DND-41 (cell line): ENCODE results near the gene SRL.
A peak's percentile ranks its signal among the peaks of the same experiment; 100 is the strongest.

Experiments used
- ATAC-seq: fragments of 200-7000 bp; cut with Tn5 transposase; 3 replicates; pipeline ENCODE4 v1.9.1; 2021; ENCODE audit warnings: low read depth; ENCODE audit not compliant: insufficient read depth
- DNase-seq: peaks from one replicate; pipeline ENCODE4 v3.0.0-alpha.2; 2020
- H2AFZ ChIP-seq: 2 replicates; pipeline ENCODE4 v1.6.0; 2012; ENCODE audit warnings: low read depth, low read length
- H3K27ac ChIP-seq: 2 replicates; pipeline ENCODE4 v1.5.1; 2012; ENCODE audit warnings: low read length, inconsistent platforms
- H3K27me3 ChIP-seq: fragments of 200-600 bp; sonication (generic); 2 replicates; pipeline ENCODE4 v1.6.0; 2012; ENCODE audit warnings: low read length, mild to moderate bottlenecking, inconsistent platforms; ENCODE audit not compliant: insufficient read depth, poor library complexity
- H3K36me3 ChIP-seq: 2 replicates; pipeline ENCODE4 v1.5.1; 2012; ENCODE audit warnings: low read length, inconsistent platforms; ENCODE audit not compliant: insufficient read depth
- H3K4me1 ChIP-seq: 2 replicates; pipeline ENCODE4 v1.5.1; 2012; ENCODE audit warnings: mild to moderate bottlenecking, low read length; ENCODE audit not compliant: insufficient read depth
- H3K4me2 ChIP-seq: 2 replicates; pipeline ENCODE4 v1.6.0; 2012; ENCODE audit warnings: mild to moderate bottlenecking, moderate library complexity, low read length, inconsistent platforms; ENCODE audit not compliant: insufficient read depth
- H3K4me3 ChIP-seq, 2 experiments: fragments of 200-600 bp in 1 of 2; shearing (Covaris generic) in 1 of 2; 2 replicates each; pipeline ENCODE4 v1.5.1; 2012 to 2016; ENCODE audit warnings: inconsistent platforms in 2 of 2, low read length in 2 of 2, mild to moderate bottlenecking in 2 of 2, low read depth in 1 of 2, moderate library complexity in 1 of 2
- H3K79me2 ChIP-seq: 2 replicates; pipeline ENCODE4 v1.6.0; 2012; ENCODE audit warnings: low read length, inconsistent platforms; ENCODE audit not compliant: insufficient read depth
- H3K9ac ChIP-seq: 2 replicates; pipeline ENCODE4 v1.6.0; 2012; ENCODE audit warnings: low read depth, mild to moderate bottlenecking, inconsistent platforms, low read length, moderate library complexity
- H3K9me3 ChIP-seq: 2 replicates; pipeline ENCODE4 v1.5.1; 2012; ENCODE audit warnings: low read length, moderate library complexity, mild to moderate bottlenecking, inconsistent platforms; ENCODE audit not compliant: insufficient read depth, severe bottlenecking
- H4K20me1 ChIP-seq: 2 replicates; pipeline ENCODE4 v1.6.0; 2012; ENCODE audit warnings: low read length; ENCODE audit not compliant: insufficient read depth
- EZH2 ChIP-seq: IDR thresholded peaks from 3 replicates; pipeline ENCODE4 v1.6.1; 2012; ENCODE audit warnings: borderline replicate concordance, low read depth, mild to moderate bottlenecking, moderate library complexity, low read length, inconsistent platforms; ENCODE audit not compliant: severe bottlenecking
- TF ChIP-seq, protein P1 (sequence below): IDR thresholded peaks from 2 replicates; pipeline ENCODE4 v1.5.1; 2012; ENCODE audit warnings: borderline replicate concordance, low read length, moderate library complexity, mild to moderate bottlenecking; ENCODE audit not compliant: poor library complexity, severe bottlenecking; ENCODE audit errors: extremely low read depth

Gene SRL

DNA sequence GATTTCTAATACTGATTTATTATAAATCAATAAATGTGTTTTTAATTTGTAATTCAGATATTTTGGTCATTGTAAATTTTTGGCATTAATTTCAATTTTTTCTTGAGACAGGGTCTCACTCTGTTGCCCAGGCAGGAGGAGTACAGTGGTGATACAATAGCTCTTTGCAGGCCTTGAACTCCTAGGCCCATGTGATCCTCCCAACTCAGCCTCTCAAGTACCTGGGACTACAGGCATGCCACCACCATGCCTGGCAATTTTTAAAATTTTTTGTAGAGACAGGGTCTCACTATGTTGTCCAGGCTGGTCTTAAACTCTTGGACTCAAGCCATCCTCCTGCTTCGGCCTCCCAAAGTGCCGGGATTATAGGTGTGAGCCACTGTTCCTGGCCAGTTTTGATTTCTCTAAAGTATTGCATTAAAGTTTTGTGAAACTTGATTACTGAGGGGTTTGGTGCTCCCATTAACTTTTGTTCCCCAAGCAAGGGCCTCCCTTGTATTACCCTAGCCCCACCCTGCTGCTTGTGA lies 36.2 kb upstream of the SRL start:
- Histone ChIP-seq H3K36me3 (no peaks in the 10 kb centered on the region), H2AFZ (no peak overlapping the region), H3K4me1 (peaks cover 12% of the 10 kb centered on the region), H4K20me1 (no peaks in the 10 kb centered on the region), H3K27ac (no peak overlapping the region), H3K4me3 (no peak overlapping the region), H3K27me3 (no peaks in the 10 kb centered on the region), H3K79me2 (no peaks in the 10 kb centered on the region), H3K4me2 (no peak overlapping the region), H3K9me3 (no peaks in the 10 kb centered on the region), H3K9ac (no peak overlapping the region)
- no peak for ATAC-seq
- no peak for DNase-seq
- no peak for TF ChIP-seq EZH2
- TF ChIP-seq, protein P1, sequence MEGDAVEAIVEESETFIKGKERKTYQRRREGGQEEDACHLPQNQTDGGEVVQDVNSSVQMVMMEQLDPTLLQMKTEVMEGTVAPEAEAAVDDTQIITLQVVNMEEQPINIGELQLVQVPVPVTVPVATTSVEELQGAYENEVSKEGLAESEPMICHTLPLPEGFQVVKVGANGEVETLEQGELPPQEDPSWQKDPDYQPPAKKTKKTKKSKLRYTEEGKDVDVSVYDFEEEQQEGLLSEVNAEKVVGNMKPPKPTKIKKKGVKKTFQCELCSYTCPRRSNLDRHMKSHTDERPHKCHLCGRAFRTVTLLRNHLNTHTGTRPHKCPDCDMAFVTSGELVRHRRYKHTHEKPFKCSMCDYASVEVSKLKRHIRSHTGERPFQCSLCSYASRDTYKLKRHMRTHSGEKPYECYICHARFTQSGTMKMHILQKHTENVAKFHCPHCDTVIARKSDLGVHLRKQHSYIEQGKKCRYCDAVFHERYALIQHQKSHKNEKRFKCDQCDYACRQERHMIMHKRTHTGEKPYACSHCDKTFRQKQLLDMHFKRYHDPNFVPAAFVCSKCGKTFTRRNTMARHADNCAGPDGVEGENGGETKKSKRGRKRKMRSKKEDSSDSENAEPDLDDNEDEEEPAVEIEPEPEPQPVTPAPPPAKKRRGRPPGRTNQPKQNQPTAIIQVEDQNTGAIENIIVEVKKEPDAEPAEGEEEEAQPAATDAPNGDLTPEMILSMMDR, result no peak

DNA sequence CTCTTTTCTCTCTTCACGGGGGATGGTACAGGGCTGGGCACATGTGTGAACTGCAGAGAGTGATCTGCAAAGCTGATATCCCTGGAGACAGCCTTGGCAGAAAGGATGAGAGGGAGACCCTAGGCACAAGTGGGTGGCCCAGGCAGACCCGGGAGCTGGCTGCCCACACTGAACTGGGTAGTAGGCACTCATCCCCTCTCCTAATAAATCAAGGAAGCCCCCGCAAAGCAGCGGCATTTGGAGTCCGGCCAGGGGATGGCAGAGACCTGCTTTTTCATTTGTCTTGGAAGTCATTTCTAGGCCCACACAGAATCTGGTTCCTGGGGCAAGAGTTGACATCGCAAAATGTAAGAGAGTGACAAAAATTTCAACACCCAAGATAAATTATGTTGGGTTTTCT lies 34.0 kb upstream of the SRL start:
- Histone ChIP-seq H3K27ac (no peak overlapping the region), H4K20me1 (no peaks in the 10 kb centered on the region), H3K4me3 (no peak overlapping the region), H3K27me3 (no peaks in the 10 kb centered on the region), H3K4me2 (no peak overlapping the region), H3K36me3 (no peaks in the 10 kb centered on the region; the same call in 1 of the 2 replicates), H3K9me3 (no peaks in the 10 kb centered on the region), H3K4me1 (peaks cover 20% of the 10 kb centered on the region), H3K79me2 (peaks cover 16% of the 10 kb centered on the region), H3K9ac (no peak overlapping the region), H2AFZ (no peak overlapping the region)
- DNase-seq (no peak), ATAC-seq (no peak)
- TF ChIP-seq, protein P1, result no peak
- no peak for TF ChIP-seq EZH2

- ATAC-seq (peak; percentile 20), DNase-seq (peak; percentile 52)
- Histone ChIP-seq H4K20me1 (no peaks in the 10 kb centered on the region; the same call in 1 of the 2 replicates), H3K9ac (peak overlapping the region; percentile 88), H3K4me1 (peaks cover 29% of the 10 kb centered on the region), H3K27me3 (no peaks in the 10 kb centered on the region), H2AFZ (peak overlapping the region; percentile 75), H3K4me2 (peak overlapping the region; percentile 95), H3K4me3 (peak overlapping the region; percentile 39 to 82; a peak in 3 of 4 replicates), H3K36me3 (peaks cover 11% of the 10 kb centered on the region), H3K9me3 (no peaks in the 10 kb centered on the region), H3K79me2 (peaks cover 34% of the 10 kb centered on the region), H3K27ac (peak overlapping the region; percentile 45; the same call in 1 of the 2 replicates)
- TF ChIP-seq EZH2, result no peak
- TF ChIP-seq, protein P1, result peak; percentile 48
These were observed 32.0 kb upstream of the SRL start for GRCh38 chr16:4273858-4274311.
